ENCODE data around the gene ATXN1L.

ATXN1L gene

GRCh38 chr16:71895679-71896365 is 50.0 kb downstream of the ATXN1L start:
- peak overlapping the region; percentile 92 for H3K4me3 ChIP-seq (ENCODE audit: low read length, poor library complexity, severe bottlenecking)
- H3K4me1 ChIP-seq (ENCODE audit: insufficient read depth, low read length, poor library complexity, severe bottlenecking) = peaks cover 28% of the 10 kb centered on the region
- H3K9me3 ChIP-seq (ENCODE audit: insufficient read depth, low read depth, low read length) = no peaks in the 10 kb centered on the region
- no peaks in the 10 kb centered on the region for H3K9me2 ChIP-seq (replicated peaks; ENCODE audit: low read depth, low read length)
- H3F3A ChIP-seq (ENCODE audit: low read depth) = 0 out of 2 replicates have a peak, but pooled peaks cover 4% of the 10 kb centered on the region
- H3K27me3 ChIP-seq (ENCODE audit: insufficient read depth, low read length, poor library complexity, severe bottlenecking) = peaks cover 7% of the 10 kb centered on the region
- TF ChIP-seq, protein P1, sequence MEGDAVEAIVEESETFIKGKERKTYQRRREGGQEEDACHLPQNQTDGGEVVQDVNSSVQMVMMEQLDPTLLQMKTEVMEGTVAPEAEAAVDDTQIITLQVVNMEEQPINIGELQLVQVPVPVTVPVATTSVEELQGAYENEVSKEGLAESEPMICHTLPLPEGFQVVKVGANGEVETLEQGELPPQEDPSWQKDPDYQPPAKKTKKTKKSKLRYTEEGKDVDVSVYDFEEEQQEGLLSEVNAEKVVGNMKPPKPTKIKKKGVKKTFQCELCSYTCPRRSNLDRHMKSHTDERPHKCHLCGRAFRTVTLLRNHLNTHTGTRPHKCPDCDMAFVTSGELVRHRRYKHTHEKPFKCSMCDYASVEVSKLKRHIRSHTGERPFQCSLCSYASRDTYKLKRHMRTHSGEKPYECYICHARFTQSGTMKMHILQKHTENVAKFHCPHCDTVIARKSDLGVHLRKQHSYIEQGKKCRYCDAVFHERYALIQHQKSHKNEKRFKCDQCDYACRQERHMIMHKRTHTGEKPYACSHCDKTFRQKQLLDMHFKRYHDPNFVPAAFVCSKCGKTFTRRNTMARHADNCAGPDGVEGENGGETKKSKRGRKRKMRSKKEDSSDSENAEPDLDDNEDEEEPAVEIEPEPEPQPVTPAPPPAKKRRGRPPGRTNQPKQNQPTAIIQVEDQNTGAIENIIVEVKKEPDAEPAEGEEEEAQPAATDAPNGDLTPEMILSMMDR (conservative IDR thresholded peaks at IDR 0.05; ENCODE audit: low read length) = no peak
- peak overlapping the region; percentile 89 for H3K4me2 ChIP-seq (ENCODE audit: low read depth, low read length, poor library complexity, severe bottlenecking)
- no peaks in the 10 kb centered on the region for H3K36me3 ChIP-seq (ENCODE audit: insufficient read depth, low read length)
- H3K79me2 ChIP-seq (ENCODE audit: insufficient read depth, low read length) = peaks cover 68% of the 10 kb centered on the region
- peaks cover 58% of the 10 kb centered on the region for H4K20me1 ChIP-seq (ENCODE audit: insufficient read depth, low read length, poor library complexity, severe bottlenecking)
- peak overlapping the region; percentile 98 for H3K9ac ChIP-seq (ENCODE audit: low read depth, low read length, poor library complexity, severe bottlenecking)
- peak overlapping the region; percentile 76 for H2AFZ ChIP-seq (ENCODE audit: low read length)

DNA sequence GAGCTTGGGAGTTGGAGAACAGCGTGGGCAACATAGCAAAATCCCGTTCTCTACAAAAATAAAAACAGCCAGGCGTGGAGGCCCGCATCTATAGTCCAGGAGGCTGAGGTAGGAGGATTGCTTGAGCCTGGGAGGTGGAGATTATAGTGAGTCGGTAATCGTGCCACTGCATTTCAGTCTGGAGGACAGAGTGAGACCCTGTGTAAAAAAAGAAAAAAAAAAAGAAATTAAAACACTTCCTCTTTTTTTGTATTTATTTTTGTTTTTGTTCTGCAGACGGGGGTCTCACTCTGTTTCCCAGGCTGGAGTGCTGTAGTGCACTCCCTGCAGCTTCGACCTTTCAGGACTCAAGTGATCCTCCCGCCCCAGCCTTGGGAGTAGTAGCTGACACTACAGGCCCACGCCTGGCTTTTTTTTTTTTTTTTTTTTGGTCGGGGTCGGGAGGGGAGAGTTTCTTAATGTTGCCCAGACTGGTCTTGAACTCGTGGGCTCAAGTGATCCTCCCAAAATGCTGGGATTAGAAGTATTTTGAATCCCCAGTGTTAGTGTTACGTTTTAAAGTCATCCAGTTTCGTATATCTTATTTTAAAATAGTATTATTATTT is 51.1 kb downstream of the ATXN1L start:
- TF ChIP-seq, protein P1 (conservative IDR thresholded peaks at IDR 0.05; ENCODE audit: low read length) = no peak
- no peak for TF ChIP-seq EZH2phosphoT487 (IDR thresholded peaks at IDR 0.05; ENCODE audit: borderline replicate concordance)
- peaks cover 35% of the 10 kb centered on the region for H3K4me1 ChIP-seq (ENCODE audit: insufficient read depth, low read length, poor library complexity, severe bottlenecking)
- H3K9me2 ChIP-seq (replicated peaks; ENCODE audit: low read depth, low read length) = no peaks in the 10 kb centered on the region
- H3F3A ChIP-seq (ENCODE audit: low read depth) = 0 out of 2 replicates have a peak, but pooled peaks cover 4% of the 10 kb centered on the region
- peaks cover 78% of the 10 kb centered on the region for H3K79me2 ChIP-seq (ENCODE audit: insufficient read depth, low read length)
- peaks cover 7% of the 10 kb centered on the region for H3K27me3 ChIP-seq (ENCODE audit: insufficient read depth, low read length, poor library complexity, severe bottlenecking)
- H3K4me3 ChIP-seq (ENCODE audit: low read length, poor library complexity, severe bottlenecking) = peak overlapping the region; percentile 92
- H3K36me3 ChIP-seq (ENCODE audit: insufficient read depth, low read length) = no peaks in the 10 kb centered on the region
- H3K9ac ChIP-seq (ENCODE audit: low read depth, low read length, poor library complexity, severe bottlenecking) = peak overlapping the region; percentile 98
- H4K20me1 ChIP-seq (ENCODE audit: insufficient read depth, low read length, poor library complexity, severe bottlenecking) = peaks cover 68% of the 10 kb centered on the region
- peak overlapping the region; percentile 89 for H3K4me2 ChIP-seq (ENCODE audit: low read depth, low read length, poor library complexity, severe bottlenecking)
- H3K9me3 ChIP-seq (ENCODE audit: insufficient read depth, low read depth, low read length) = no peaks in the 10 kb centered on the region
- H2AFZ ChIP-seq (ENCODE audit: low read length) = no peak overlapping the region

GRCh38 chr16:71899171-71899570 is 53.4 kb downstream of the ATXN1L start:
- H3K4me1 ChIP-seq (ENCODE audit: insufficient read depth, low read length, poor library complexity, severe bottlenecking) = peaks cover 41% of the 10 kb centered on the region
- peak overlapping the region; percentile 89 for H3K4me2 ChIP-seq (ENCODE audit: low read depth, low read length, poor library complexity, severe bottlenecking)
- 0 out of 2 replicates have a peak, but pooled peaks cover 4% of the 10 kb centered on the region for H3F3A ChIP-seq (ENCODE audit: low read depth)
- TF ChIP-seq EZH2phosphoT487 (IDR thresholded peaks at IDR 0.05; ENCODE audit: borderline replicate concordance) = no peak
- TF ChIP-seq, protein P1 (conservative IDR thresholded peaks at IDR 0.05; ENCODE audit: low read length) = no peak
- no peaks in the 10 kb centered on the region for H3K9me3 ChIP-seq (ENCODE audit: insufficient read depth, low read depth, low read length)
- peaks cover 96% of the 10 kb centered on the region for H3K79me2 ChIP-seq (ENCODE audit: insufficient read depth, low read length)
- peak overlapping the region; percentile 92 for H3K4me3 ChIP-seq (ENCODE audit: low read length, poor library complexity, severe bottlenecking)
- H4K20me1 ChIP-seq (ENCODE audit: insufficient read depth, low read length, poor library complexity, severe bottlenecking) = peaks cover 87% of the 10 kb centered on the region
- no peaks in the 10 kb centered on the region for H3K9me2 ChIP-seq (replicated peaks; ENCODE audit: low read depth, low read length)
- H3K9ac ChIP-seq (ENCODE audit: low read depth, low read length, poor library complexity, severe bottlenecking) = no peak overlapping the region
- no peaks in the 10 kb centered on the region for H3K36me3 ChIP-seq (ENCODE audit: insufficient read depth, low read length)
- peaks cover 7% of the 10 kb centered on the region for H3K27me3 ChIP-seq (ENCODE audit: insufficient read depth, low read length, poor library complexity, severe bottlenecking)
- H2AFZ ChIP-seq (ENCODE audit: low read length) = no peak overlapping the region
